ENCODE data around the gene BPTF.
"Not testable (repeated sequence)": the region's sequence is repeated elsewhere in the genome, so short reads cannot be mapped to it uniquely, and the experiment has no call there.

Gene BPTF, protein sequence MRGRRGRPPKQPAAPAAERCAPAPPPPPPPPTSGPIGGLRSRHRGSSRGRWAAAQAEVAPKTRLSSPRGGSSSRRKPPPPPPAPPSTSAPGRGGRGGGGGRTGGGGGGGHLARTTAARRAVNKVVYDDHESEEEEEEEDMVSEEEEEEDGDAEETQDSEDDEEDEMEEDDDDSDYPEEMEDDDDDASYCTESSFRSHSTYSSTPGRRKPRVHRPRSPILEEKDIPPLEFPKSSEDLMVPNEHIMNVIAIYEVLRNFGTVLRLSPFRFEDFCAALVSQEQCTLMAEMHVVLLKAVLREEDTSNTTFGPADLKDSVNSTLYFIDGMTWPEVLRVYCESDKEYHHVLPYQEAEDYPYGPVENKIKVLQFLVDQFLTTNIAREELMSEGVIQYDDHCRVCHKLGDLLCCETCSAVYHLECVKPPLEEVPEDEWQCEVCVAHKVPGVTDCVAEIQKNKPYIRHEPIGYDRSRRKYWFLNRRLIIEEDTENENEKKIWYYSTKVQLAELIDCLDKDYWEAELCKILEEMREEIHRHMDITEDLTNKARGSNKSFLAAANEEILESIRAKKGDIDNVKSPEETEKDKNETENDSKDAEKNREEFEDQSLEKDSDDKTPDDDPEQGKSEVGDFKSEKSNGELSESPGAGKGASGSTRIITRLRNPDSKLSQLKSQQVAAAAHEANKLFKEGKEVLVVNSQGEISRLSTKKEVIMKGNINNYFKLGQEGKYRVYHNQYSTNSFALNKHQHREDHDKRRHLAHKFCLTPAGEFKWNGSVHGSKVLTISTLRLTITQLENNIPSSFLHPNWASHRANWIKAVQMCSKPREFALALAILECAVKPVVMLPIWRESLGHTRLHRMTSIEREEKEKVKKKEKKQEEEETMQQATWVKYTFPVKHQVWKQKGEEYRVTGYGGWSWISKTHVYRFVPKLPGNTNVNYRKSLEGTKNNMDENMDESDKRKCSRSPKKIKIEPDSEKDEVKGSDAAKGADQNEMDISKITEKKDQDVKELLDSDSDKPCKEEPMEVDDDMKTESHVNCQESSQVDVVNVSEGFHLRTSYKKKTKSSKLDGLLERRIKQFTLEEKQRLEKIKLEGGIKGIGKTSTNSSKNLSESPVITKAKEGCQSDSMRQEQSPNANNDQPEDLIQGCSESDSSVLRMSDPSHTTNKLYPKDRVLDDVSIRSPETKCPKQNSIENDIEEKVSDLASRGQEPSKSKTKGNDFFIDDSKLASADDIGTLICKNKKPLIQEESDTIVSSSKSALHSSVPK (N-terminal part only)

DNA sequence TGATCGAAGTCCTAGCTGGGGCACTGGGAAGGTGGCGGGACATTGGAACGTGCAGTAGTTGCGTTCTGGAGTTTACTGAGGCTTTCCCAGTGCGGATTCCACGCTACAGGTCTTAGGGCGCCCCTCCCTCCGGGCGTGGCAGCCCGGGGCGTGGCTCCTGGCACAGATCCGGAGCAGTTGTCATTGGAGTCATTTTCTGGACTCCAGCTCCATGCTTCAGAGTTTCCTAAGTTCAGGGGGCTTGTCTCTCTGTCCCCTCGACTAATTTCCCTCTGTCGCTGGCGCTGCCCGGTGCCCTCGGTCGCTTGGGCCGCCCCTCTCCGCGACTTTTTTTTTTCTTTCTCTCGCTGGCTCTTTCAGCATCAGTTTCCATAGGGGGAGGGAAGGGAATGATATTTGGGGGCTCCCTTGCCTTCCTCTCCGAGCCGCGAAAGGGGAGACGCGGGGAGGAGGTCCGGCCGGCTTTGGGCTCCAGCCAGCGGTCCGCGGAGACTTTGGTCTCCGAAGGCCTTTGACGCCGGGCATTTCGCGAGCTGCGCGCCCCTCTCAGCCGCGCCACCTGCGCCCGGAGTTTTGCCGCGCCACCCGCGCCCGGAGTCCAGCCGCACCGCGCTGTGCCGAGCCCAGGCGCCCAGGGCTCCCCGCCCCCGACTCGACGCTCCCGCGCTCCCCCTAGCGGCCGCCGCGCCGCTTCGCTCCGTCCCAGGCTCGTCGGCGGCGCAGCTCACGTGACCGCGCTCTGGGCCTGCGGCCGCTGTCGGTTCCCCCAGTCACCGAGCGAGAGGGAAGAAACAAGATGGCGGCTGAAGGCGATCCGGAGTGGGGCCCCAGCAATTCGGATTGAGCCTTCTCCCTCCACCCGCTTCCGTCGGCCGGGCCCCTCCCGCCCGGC, at the start of gene BPTF:
BPTF (plus strand) TSS at position 769 of the 892 bp plus-strand sequence. CDS start 222 bp downstream, outside the sequence.
- peak; percentile 46 for DNase-seq

DNA sequence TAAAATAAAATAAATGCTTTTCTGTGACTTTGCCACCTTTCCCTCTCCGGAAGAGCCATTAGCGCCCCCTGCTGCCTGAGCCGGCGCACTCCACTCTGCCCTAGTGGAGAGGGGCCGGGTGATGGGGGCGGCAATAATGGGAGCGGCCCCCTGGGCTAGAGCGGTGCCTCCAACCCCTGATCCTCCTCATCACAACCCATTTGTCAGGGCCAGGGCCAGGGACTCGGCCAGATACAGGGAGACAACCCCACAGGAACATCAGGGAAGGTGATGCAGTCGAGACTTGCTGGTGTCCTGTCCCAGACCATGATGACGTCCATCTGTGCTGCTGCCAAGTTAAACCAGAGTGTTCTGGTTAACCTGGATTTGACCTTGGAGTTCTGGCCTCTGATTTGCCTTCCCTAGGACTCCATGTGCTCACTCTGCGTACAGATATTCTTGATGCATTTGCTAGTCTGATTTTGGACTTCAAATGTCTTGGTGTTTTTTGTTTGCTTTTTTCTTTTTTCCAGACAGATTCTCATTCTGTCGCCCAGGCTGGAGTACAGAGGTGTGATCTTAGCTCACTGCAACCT, 46.1 kb upstream of the BPTF start:
- DNase-seq = no peak

DNA sequence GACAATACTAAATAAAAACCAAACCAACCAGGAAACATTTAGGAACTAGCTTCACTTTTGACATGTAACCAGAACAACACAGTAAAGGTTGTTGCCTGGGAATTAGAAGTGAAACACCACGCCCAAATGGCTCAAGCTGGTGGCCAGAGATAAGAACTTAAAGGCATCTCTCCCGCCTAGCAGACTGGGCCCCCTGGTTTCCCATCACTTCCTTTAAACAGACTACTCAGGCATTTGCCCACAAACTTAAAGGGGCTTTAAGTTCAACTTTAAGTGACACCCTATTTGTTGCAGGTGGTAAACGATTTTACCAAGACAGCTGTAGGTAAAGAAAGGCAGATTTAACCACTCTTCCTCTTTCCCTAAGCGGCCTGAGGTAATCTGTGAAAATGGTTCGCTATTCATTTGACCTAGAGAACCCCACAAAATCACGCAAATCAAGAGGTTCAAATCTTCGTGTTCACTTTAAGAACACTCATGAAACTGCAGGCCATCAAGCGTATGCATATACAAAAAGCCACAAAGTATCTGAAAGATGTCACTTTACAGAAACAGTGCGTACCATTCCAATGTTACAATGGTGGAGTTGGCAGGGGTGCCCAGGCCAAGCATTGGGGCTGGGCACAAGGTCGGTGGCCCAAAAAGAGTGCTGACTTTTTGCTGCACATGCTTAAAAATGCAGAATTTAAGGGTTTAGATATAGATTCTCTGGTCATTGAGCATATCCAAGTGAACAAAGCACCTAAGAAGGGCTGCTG, 40.8 kb upstream of the BPTF start:
- no peak for DNase-seq

DNA sequence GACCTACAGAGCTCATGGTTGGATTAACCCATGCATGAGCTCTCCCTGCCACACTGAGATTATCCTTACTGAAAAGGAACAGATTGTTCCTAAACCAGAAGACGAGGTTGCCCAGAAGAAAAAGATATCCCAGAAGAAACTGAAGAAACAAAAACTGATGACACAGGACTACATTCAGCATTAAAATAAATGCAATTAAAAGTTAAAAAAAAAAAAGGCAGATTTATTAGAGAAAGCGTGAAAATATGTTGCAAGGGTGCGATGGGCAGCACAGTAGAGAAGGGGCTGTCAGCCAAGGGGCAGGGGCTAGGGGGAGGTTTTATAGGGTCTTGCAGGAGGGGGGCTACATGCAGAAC, 40.2 kb upstream of the BPTF start:
- DNase-seq = no peak

DNA sequence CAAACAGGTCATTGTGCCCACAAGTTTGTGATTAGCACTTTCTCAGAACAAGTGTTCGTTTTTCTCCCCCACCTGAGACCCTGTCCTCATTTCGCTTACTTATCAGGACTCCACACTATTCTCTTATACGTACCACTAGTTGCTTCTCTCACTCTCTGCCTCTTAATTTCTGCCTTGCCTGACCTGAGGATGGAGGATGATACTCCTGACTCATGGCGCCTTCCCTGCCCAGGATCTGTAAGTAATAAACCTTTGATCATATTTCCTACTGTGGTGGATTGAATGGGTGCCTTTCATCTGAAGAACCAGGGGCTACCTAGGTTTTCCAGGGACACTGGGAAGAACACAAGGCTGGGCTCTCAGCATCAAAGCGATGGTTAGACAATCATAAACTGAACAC, 39.8 kb upstream of the BPTF start:
- DNase-seq = no peak

DNA sequence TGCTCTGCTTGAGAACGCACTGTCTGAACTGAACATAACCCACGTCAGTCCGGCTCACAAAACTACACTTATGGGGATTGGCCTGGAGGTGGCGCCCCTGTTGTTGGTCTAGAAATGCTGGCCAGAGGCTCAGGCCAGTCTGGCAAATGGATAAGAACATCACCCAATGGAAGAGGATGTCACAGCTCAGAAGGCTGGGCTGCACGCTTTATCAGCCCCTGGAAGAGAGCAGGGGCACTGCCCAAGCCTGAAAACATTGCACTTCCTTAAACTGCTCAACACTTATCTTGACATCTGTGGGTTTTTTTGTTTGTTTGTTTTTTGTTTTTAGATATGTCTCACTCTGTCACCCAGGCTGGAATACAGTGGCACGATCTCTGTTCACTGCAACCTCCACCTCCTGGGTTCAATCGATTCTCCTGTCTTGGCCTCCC, 24.8 kb upstream of the BPTF start:
- DNase-seq = peak; percentile 33

DNA sequence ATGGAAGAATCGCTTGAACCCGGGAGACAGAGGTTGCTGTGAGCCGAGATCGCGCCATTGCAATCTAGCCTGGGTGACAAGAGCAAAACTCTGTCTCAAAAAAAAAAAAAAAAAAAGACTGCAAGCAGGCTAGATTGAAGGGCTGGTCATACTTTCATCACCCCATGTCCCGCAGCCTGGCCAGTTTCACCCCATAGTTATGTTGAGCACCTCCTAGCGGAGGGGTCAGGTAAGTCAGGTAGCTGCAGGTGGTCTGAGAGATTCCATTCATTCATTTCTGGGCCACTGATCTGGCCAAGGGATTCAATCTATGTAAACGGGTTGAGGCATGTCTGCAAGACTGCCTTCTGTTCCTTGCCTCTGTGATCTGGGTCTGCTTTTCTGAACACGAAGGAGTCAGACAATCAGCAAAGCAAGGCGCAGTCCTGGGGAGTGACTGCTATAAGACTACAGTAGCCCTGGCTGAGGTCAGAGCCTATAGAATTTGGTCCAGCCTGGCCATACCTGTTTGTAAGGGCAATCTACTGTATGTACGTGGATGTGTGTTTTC, 23.6 kb upstream of the BPTF start:
- no peak for DNase-seq

DNA sequence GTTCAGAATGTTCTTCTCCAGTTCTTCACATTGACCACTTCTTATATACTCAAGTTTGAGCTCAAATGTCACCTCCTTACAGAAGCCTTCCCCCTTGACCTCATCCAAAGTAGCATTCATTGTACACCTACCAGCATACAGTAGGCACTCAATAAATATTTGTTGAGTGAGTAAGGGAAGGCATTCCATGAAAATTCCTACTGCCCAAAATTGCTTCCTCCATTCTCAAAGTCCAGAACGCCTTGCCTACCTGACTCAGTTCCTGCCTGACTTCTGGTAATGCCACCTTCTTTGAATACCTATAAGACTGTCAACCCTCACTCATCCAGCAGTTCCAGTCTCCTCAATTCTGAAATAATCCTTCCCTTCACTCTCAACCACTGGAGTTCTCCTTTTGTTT, 14.8 kb upstream of the BPTF start:
- no peak for DNase-seq

DNA sequence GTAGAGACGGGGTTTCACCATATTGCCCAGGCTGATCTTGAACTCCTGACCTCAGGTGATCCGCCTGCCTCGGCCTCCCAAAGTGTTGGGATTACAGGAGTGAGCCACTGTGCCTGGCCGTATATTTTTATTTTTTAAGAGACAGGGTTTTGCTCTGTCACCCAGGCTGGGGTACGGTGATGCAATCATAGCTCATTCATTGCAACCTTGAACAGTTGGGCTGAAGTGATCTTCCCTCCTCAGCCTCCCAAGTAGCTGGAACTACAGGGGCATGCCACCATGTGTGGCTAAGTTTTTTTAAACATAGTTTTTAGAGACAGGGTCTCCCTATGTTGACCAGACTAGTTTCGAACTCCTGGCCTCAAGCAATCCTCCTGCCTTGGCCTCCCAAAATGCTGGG, 12.9 kb upstream of the BPTF start:
- DNase-seq = not testable (repeated sequence)

DNA sequence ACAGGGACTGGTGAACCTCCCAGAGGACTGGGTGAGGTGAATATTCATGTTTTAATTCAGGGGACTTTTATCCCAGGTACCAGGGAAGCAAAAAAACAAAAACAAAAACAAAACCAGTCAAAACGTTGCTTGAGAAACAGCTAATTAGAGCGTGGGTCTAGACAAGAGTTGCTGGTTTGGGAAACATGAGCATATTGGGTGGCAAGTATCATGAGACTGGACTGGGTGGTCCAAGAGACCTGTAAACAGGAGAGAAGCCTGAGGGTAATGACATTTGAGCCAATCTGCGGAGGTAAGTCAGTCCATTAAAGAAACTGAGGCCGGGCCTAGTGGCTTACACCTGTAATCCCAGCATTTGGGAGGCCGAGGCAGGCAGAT, 11.5 kb upstream of the BPTF start:
- DNase-seq = no peak

DNA sequence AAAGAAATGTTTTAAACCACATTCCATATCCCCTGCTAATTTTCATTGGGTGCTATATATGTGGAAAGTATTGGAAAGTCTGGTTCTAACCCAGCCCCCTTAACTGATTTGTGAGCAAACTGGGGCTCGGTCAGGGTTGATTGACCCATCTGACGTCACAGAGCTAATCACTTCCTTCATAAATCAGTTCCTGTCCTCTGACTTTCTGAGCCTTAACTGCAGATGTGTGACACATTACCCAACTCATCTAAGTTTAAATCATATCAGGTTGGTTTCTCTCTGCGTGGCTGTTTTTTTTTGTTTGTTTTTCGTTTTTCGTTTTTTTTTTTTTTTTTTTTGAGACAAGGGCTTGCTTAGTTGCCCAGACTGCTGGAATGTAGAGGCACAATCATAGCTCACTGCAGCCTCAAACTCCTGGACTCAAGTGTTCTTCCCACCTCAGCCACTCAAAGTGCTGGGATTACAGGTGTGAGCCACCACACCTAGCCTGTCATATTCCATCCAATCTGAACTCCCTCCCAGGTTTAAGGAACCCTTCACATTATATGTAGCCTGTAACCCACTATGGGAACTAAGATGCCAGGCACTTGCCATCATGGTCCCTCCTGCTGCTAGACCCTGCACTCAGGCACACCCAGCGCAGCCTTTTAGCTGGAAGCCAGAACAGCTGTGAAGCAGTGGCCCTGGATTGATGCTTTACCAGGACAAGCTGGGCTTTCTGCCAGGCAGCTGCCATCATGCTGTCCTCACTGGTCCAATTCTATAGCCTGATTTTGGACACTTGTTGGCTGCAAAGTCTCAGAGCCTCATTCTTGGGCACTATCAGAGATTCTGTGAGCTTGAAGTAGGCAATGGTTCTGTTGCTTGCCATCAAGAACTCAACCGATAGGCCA, 6.9 kb upstream of the BPTF start:
- DNase-seq = no peak

DNA sequence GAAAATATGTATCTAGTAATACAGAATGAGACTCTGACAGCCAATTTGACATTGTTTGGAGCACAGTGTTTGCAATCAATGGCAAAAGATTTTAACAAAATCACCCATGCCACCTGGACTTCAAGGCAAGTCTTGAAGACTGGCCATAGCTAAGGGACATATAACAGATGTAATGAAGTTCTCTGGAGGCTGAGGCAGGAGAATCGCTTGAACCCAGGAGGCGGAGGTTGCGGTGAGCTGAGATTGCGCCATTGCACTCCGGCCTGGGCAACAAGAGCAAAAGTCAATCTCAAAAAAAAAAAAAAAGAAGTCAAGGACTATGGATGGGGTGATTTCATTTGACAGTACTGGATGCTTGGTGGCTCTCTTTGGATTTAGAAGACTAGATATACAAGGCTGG, 5.6 kb upstream of the BPTF start:
- no peak for DNase-seq

DNA sequence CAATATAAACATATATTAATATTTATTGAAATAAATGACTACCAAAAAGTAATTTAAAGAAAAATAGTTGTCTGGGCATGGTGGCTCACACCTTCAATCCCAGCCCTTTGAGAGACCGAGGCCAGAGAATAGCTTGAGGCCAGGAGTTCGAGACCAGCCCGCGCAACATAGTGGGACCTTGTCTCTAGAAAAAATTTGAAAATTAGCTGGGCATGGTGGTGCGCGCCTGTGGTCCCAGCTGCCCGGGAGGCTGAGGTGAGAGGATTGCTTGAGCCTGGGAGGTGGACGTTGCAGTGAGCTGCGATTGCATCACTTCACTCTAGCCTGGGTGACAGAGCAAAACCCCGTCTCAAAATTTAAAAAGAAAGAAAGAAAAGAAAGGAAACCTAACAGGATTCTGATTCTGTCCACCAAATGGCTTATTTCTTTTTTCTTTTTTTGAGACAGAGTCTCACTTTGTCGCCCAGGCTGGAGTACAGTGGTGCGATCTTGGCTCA, 3.4 kb upstream of the BPTF start:
- DNase-seq = no peak

DNA sequence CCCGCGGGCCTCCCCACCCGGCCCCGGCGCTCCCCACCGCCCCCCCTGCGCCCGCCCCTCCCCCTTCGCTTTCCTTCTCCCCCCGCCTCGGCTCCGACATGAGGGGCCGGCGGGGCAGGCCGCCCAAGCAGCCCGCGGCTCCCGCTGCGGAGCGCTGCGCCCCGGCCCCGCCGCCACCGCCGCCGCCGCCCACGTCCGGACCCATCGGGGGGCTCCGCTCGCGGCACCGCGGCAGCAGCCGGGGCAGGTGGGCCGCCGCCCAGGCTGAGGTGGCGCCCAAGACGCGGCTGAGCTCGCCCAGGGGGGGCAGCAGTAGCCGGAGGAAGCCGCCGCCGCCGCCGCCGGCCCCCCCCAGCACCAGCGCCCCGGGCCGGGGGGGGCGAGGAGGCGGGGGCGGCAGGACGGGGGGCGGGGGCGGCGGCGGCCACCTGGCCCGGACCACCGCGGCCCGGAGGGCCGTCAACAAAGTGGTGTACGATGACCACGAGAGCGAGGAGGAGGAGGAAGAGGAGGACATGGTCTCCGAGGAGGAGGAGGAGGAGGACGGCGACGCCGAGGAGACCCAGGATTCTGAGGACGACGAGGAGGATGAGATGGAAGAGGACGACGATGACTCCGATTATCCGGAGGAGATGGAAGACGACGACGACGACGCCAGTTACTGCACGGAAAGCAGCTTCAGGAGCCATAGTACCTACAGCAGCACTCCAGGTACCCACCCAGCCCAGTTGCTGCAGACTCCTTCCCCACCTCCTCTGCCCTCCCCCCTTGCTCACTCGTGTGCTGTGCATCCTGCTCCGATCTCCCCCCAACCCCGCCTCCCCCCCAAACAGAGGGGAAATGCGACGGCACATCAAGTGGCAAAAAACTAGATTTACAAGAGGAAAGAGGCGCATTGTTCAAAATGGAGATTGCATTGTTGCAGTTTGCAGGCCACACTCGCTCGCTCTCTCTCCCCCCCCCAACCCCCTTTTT, 611 bp downstream of the BPTF start:
- not testable (repeated sequence) for DNase-seq

DNA sequence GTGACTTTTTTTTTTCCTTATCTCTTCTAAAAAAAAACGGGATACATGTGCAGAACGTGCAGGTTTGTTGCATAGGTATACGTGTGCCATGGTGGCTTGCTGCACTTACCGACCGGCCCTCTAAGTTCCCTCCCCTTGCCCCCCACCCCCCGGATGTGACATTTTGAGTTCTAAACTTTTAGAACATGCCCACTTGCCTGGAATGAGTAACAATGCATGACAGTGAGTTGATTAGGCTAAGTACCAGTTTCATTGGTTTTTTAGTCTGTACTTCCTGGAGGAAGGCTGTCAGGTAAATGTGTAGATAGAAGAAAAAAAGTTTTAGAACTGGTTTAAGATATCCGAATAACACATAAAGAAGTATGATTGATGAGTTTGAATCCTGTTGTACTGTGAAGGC, 4.0 kb downstream of the BPTF start:
- DNase-seq = no peak

DNA sequence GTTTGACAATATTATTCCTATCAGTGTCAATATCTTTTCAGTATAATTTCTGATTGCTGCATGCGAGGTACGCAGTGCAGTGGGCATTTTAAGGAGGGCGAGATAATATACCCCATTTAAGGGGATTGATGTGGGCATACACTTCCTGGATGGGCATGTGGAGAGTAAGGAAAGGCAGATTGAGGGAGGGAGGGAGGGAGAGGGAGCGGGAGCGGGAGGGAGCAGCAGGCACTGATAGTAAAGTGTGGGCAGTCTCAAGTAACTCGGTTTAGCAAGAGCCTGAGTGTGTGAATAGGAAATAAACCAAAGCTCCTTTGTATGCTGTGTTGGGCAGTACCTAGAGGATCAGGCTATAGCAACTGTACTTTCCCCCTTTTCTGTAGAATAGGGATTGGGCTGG, 5.1 kb downstream of the BPTF start:
- peak; percentile 22 for DNase-seq

DNA sequence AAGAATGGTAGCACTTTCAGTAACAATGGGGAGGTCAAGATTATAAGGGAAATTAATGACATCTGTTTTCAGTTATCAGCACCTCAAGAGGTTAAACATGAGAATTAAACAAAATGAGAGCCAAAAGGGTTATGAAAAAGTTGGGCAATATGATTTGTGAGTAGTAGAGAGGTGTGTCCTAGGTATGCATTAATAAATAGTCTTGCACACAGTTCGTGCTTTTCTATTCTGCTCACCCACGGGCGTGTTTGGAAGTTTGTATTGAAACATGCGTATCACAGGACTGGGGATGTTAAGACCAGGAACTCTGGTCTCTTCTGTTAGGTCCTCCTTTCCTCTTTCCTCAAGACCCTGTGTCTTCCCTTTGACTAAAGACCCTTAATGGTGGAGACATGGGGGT, 6.0 kb downstream of the BPTF start:
- DNase-seq = no peak

DNA sequence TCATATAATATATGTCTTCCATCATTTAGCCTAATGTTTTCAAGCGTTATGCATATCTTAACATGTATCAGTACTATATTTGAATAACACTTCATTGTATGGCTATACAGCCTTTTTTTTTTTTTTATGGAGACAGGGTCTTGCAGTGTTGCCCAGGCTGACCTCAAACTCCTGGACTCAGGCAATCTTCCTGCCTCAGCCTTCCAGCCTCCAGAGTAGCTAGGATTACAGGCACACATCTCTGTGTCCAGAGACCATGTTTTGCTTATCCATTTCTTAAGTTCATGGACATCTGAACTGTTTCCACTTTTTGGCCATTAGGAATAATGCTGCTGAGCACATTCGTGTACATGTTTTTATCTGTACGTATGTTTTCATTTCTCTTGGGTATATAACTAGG, 7.8 kb downstream of the BPTF start:
- no peak for DNase-seq
